HG03280 (cell line): ENCODE results near the gene NCOA7.

ENCODE experiments used
- ATAC-seq: cut with Tn5 transposase; IDR thresholded peaks from one replicate; pipeline ENCODE4 v1.9.1; 2021; ENCODE audit warnings: mild to moderate bottlenecking, moderate library complexity; ENCODE audit not compliant: unreplicated experiment

NCOA7 gene

DNA sequence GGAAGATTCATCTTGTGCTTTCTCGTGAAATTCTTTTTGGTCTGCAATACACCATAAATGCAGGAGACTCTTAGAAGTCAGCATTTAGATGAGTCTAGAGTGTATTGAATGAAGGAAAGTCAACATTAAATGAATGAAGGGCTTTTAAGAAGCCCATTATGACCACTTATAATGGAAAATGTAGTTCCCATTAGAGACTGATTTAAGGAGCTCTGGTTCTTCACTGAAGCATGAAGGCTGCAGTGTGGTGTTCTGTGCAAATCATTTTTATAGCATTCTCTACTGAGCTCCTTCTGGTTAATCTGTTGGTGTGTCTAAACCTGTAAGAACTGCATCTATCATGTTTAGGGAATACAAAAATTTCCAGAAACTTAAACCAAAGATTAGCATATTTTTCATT is 19.7 kb downstream of the NCOA7 start:
- no peak for ATAC-seq

DNA sequence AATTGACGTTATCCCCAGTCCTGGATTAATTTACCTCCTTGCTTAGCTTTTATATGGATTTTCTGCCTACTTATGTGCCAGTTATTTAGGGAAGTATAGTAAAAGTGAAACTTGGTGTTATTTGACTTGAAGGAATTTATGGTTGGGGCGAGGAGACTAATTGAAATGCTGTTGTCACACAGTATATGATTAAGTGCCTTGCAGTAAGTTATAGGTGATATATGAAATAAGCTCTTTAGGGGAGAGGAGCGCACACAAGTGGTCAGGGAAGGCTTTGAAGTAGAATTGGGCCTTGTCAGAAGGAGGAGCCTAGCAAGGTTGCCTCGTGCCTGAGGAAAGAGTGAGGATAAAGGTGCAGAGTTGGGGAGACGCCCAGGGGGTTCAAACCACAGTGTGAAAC is 20.5 kb downstream of the NCOA7 start:
- no peak for ATAC-seq

DNA sequence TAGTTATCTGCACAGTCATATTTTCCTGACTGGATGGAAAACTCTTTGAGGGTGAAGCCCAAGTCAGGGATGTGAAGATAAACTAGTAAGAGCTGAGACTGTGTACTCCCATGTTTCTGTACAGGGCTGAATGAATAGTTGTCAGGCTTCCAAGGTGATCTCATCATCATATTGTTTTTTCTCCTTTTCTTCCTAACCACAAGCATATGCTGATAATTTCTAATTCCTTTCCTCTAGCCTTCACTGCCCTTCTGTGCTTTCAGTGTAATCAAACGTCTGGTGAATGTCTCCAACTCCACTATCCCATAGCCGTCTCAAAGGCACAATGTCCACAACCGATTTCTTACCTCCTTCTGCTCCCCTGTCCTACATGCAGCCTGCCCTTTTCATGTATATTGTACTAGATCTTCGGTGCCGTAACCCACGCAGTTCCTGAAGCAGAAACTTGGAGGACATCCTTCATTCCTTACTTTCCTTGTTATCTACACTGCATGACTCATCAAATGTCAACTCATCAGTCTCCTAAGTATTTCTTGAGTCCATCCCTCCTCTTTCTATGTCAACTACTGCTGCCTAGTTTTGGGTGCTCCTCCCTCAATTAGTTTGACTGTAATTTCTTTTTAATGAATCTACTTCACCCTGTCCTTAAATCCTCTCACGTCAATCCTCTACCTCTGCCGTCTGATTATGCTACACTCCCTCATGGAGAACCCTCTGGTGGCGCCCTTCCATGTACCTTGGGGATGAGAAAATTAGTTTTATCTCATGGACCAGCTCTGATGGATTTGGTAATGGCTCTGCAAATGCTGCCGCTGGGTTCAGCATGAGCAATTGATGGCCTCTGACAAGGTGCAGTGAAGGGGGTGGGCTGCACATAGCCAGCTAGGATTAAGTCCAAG is 21.9 kb downstream of the NCOA7 start:
- no peak for ATAC-seq

DNA sequence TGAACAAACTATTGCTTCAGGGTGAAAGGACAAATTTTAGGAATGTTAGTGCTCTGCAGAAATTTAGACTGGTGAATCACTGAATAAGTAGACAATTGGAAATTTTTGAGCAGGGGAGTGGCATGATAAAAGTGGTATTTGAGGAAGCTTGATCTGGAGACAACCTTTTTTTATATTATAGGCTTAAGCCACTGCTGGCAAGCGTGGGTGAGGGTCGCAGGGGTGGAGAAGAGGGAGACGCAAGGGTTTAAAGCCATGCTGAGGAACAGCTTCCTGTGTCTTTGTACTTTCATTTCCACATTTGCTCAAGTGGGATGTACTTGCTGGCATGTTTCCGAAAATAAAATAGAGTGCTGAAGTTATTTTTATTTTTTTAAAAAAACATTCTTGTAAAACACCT is 23.7 kb downstream of the NCOA7 start:
- no peak for ATAC-seq

DNA sequence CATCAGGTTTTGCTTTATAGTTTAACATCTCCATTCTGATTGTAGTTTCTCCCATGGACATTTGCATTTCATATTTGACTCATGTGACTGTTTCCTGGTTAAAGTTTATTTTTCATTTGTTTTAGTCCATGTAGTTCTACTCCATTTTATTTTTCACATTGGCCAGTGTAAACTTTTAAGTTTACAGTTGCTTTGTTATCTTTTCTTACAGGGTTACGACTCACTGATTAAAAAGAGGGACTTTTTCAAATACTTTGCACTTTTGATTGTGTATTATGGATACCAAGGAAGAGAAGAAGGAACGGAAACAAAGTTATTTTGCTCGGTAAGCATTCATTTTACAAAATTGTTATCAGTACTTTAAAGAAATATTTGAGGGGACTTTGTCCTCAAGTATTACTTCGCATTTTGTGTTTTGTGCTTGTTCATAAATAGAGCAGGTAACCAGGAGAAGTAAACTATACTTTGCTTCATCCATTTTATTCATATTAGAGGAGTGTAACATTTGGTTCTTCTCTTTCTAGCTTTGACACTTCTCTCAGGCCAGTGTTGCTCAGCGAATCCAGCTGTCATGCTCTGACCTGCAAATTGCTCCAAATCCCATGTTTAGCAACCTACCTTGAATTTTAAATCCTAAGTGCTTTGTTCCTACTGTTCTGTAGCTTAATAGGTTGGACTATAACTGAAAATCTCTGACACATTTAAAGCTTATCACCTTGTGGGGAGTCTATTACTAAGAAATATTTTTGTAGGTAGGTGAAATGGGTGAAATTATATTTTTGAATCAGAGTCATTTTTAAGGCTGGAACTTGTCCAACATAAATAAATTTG is 24.5 kb downstream of the NCOA7 start:
- ATAC-seq: no peak

DNA sequence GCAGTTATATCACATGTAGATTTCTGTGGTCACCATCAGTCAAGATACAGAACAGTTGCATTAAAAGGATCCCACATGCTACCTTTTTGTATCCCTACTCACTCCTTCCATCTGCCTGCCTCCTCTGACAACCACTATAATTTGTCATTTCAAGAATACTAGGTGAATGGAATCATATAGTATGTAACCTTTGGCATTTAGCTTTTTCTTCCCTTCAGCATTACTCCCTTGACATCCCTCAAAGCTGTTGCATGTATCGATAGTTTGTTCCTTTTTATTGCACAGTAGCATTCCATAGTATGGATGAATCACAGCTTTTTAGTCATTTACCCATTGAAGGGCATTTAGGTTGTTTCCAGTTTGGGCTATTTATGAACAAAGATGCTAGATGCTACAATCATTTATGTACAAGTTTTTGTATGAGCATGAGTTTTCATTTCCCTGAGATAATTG is 26.1 kb downstream of the NCOA7 start:
- ATAC-seq: no peak

DNA sequence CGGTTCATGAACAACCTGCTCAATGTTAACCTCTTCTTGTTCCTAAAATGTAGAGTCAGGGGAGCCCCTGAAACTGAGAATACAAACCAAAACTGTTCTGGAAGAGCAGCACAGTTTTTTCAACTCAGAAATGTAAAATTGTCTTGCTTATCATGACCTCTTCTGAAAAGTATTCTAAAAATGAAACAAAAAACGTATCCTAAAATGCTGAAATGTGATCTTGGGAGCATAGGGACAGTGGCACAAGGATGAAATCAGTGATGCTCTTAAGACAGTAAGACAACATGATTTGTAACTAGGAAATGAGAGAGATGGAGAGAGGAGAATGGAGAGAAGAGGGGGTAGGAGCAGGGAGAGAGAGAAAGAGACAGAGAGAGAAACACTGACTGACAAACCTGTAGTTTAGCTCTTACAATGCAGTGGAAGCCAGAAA is 27.5 kb downstream of the NCOA7 start:
- ATAC-seq: no peak

DNA sequence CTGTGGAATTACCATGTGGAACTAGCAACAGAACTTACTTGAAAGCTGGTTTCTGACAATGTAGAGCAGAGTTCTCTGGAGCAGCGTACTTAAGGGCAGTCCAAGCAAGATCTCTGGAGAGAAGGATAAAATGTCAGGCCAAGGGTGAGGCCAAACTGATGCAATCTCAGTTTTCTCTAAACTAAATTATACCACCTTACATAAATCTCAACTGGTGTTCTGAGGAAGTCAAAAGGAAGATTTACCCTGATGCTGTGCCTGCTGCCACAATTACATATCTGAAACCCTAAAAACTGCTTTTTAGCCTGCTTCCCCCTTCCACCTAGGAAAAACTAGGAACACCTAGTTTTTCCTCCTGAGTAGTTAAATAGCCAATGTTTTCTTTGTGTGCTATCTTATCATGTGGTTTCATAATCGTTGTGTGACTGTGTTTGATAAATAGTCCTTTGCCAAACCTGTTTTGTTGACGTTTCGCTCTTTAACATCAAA is 28.1 kb downstream of the NCOA7 start:
- ATAC-seq: no peak

DNA sequence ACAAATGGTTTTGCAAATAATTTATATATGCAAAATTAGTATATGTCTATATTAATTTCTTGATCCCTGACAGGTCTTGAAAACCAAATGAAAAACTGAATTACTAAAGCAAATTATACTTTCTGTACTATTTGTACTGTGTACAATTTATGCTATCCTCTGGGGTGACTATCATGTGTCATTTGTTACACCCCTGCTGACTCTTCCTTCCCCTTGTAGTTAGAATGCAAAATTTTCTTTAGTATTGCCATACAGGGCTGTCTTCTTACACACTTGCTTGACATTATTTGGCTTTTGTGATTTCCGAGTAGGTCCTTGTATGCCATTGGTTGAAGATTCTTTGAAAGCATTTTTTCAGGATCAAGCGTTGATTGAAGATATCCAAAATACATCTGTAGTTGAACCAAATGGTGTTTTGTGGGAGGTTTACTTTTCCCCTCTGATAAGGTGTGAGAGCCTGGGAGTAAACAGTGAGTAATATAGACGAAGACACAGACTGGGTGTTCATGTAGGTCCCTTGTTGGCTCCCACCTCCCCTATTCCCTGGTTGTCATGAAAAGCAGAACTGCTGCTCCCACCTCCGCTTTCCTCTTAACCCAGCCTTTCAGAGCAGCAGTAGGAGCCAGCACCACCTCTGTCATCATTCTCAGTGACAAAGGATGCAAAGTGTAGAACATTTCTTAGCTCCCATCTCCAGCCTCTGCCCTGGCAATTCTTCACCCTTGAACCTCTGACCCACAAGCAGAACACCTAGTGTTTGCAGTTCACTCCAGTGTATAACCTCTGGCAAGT is 29.0 kb downstream of the NCOA7 start:
- ATAC-seq: no peak

DNA sequence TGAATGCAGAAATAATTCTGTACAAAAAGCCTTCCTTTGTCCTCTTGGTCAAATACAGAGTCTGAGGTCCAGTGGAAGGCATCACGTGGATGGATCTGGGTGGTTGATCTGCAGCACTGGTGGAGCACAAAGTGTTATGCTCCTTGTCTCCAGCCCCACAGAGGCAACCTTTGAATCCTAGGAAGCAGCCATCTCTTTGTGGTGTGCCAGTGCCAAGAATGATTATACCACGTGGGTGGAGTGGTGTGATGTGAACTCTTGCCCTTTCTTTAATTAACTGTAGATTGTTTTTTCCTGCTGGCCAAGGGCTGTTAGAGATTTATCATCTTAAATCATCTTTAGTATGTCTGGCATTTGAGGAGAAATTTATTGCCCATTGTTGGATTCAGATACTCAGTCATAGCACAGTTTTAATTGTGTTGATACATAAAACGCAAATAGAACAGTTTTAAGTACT is 31.1 kb downstream of the NCOA7 start:
- ATAC-seq: no peak

DNA sequence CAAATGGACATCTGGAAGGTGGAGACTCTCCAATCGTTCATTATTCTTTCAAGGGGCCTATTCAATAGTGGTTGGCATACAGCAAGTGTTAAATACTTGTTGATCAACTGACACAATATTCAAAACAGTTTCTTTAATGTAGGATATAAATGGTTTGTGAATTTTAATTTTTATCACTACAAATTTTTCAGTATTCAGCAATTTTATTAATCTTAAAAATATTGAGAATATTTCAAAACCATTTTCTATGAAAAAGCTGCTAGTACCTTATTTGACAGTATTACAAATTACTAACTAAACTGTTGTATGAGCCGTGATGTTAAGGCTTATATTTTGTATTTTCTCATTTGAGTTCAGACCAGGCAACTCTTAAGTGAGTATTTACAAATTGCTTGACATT is 32.4 kb downstream of the NCOA7 start:
- no peak for ATAC-seq

DNA sequence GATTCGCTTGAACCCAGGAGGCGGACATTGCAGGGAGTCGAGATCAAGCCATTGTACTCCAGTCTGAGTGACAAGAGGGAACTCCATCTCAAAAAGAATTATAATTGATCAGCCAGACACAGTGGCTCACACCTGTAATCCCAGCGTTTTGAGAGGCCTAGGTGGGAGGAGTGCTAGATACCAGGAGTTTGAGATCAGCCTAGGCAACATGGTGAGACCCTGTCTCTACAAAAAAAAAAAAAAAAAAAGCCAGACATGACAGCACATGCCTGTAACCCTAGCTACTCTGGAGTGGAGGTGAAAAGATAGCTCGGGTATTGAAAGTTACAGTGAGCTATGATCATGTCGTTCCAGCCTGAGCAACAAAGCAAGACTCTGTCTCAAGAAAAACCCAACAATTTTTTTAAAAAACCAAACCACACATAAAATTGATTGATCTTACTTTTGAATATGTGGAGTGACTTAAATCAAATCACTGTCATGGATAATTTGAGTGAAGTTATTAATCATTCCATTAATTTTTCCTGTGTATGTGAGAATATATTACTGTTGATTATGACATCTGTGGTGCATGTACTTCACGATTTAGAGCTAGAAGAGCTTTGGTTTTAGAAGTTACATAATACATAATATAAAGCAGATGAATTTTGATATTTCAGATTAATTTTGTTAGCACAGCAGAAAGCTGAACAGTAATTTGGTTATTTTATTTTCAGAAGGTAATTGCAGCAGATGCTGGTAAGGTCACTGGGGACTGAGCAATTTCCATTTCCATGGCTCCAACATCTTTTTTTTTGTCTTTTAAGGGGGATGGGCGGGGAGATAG is 34.4 kb downstream of the NCOA7 start:
- ATAC-seq: no peak

DNA sequence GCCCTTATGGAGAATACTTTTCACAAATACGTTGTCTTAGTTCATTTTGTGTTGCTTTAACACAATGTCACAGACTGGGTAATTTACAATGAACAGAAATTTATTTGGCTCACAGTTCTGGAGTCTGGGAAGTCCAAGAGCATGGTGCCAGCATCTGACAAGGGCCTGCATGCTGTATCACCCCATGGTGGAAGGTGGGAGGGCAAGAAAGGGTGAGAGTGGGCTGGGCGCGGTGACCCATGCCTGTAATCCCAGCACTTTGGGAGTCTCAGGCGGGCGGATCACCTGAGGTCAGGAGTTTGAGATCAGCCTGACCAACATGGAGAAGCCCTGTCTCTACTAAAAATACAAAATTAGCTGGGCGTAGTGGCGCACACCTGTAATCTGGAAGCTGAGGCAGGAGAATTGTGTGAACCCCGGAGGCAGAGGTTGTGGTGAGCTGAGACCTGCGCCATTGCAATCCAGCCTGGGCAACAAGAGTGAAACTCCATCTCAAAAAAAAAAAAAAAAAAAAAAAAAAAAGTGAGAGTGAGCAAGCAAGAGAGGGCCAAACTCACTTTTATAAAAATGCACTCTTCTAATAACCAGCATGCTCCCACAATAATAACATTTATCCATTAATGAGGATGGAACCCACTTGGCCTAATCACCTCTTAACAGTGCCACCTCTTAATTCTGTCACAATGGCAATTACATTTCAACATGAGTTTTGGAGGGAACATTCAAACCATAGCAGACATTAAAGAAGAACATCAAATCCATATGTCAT is 36.1 kb downstream of the NCOA7 start:
- ATAC-seq: no peak

DNA sequence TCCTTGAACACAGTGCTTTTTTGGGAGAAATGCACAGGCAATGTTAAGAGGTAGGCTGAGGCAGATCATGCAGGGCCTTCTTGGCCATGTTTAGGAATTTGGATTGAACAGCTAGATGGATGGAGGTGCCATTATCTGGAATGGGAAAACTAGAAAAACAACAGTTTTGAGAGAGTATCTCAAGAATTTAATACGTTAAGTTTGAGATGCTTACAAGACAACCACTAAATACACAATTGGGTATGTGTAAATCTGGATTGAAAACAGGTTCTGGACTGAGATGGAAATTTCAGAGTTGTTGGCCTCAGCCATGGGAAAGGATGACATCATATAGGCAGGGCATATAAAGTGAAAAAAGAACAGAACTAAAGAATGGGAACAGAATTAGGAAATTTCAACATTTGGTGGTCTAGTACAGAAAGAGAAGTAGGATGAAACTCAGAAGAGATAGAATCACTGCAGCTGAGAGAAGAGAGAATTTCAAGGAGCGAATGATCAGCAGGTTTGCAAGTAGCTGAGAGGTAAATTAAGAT is 37.1 kb downstream of the NCOA7 start:
- ATAC-seq: no peak

DNA sequence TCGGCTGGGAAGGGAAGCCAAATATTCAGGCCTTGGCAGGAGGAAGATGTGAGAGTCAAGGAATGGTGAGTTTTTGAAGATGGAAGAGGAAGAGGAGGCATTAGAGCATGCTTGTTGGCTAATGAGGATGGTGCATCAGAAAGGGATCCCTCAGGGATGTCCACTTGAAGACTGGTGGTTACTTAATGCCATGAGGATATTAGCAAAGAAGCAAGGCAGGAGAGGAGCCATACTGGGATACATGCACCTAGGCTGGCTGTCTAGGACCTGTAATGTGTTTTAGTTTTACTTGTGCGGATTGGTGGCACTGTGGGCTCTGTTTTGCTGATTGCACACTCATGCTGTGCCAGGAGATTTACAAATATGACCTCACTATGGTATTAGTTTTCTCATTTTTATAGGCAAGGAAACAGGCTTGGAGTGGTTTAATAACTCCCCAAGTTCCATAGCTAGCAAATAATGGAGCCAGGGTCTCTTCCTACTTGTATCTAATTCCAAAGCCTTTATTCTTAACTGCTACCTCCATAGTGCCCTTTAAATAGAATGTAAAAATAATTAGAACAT is 37.8 kb downstream of the NCOA7 start:
- no peak for ATAC-seq

DNA sequence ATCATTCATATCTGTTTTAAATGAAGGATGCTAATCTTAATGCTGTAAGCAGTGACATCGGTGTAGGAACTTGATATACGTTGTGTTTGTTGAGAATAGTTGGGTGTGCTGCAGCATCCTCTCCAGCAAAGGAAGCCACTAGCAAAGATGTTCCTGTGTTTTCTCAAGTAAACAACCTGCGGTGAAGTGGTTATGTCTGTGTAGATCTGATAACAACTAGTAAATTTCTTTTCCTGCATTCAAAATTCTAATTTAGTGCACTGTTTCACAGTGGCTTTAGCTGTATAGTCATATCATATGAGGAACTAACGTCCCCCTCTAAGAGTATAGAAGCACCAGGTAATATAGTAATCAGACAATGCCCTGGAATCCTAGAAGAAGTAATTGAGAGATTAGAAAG is 38.7 kb downstream of the NCOA7 start:
- no peak for ATAC-seq

DNA sequence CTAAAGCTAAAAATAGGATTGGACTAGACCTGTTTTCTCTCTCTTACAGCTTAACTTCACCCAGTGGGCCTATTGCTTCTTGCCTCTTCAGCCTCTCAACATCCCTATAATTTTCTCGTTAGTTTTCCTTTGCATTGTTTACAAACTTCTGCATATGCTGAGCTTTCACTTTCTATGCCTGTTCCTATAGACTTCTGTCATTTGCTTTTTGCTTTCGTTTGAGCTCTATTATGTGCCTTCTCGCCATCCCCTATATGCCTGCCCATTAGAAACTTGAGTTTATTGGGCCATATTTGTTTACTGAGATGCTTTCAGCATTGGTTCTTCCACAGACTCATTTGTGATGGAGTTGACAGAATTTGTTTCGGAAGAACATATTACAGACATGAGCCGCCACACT is 40.9 kb downstream of the NCOA7 start:
- no peak for ATAC-seq

DNA sequence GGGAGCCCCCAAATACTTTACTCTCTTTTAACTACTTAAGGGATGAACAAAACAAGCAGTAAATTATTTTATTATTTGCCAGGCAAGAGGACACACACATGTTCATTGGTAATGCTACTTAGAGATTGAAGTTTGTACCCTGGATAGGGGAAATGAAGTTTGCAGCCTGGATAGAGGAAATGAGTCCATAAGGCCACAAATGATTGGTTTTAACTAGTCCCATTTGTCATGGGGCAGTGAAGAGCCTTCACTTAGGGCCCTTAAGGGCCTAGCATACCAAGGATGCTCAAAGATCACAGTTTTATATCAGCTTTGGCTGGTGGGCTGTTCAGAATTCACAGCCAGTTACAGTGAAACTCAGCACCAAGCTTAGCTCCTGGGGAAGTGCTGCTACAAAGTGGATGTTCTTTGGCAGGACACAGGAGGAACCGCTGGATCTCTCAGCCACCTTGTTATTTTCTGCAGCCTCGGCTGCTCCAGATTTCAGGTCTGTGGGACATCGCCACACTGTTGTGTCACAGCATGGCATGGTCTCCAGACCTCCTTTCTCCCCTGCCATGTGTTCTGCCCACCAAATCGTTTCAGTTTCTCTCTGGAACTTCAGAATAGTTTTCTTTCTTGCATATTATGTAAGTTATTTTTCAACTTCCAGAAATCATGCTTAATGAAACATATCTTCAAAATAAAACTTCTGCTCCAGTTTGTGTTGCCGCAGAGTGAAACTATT is 41.8 kb downstream of the NCOA7 start:
- no peak for ATAC-seq
